ENCODE results near the gene G6PD.
"Not testable (repeated sequence)": the region's sequence is repeated elsewhere in the genome, so short reads cannot be mapped to it uniquely, and the experiment has no call there.

GRCh38 chrX:154560326-154560725, 13.7 kb upstream of the G6PD start:
- TF ChIP-seq POLR2AphosphoS5 (IDR thresholded peaks at IDR 0.05; ENCODE audit: low read depth); CTCF (IDR thresholded peaks at IDR 0.05; ENCODE audit: insufficient read depth, low read length); REST (IDR thresholded peaks at IDR 0.05; ENCODE audit: insufficient replicate concordance, low read depth); GABPA (IDR thresholded peaks at IDR 0.05; ENCODE audit: low read depth); SPI1 (IDR thresholded peaks at IDR 0.05; ENCODE audit: borderline replicate concordance, low read depth): not testable (repeated sequence)

All from HL-60 (cell line).